SK-N-SH treated with all-trans-retinoic acid at 6 μM for 48 hours (cell line): ENCODE data around the gene DTD1.

Experiments used
- ARNTL ChIP-seq: fragments of 450-650 bp; formaldehyde crosslinking; IDR thresholded peaks from 2 replicates; pipeline ENCODE4 v1.5.0; 2020; ENCODE audit warnings: low read depth, mild to moderate bottlenecking, moderate library complexity, borderline replicate concordance
- BACH2 ChIP-seq: fragments of 250-450 bp; sonication (Bioruptor Pico); IDR thresholded peaks from 2 replicates; pipeline ENCODE4 v1.9.0; 2021; ENCODE audit warnings: mild to moderate bottlenecking, borderline replicate concordance
- ESRRG ChIP-seq: fragments of 250-450 bp; sonication (Bioruptor Pico); IDR thresholded peaks from 2 replicates; pipeline ENCODE4 v1.6.1; 2021; ENCODE audit warnings: mild to moderate bottlenecking
- GLIS3 ChIP-seq: fragments of 250-450 bp; sonication (Bioruptor Pico); IDR thresholded peaks from 2 replicates; pipeline ENCODE4 v1.5.0; 2020; ENCODE audit warnings: mild to moderate bottlenecking, moderate library complexity
- ISL1 ChIP-seq: fragments of 250-450 bp; sonication (Bioruptor Pico); IDR thresholded peaks from 2 replicates; pipeline ENCODE4 v2.1.2; 2022; ENCODE audit warnings: mild to moderate bottlenecking, moderate library complexity
- RARB ChIP-seq: fragments of 250-450 bp; sonication (Bioruptor Pico); IDR thresholded peaks from 2 replicates; pipeline ENCODE4 v1.8.0; 2021; ENCODE audit warnings: mild to moderate bottlenecking, moderate library complexity
- ZC3H10 ChIP-seq: fragments of 250-450 bp; sonication (Bioruptor Pico); IDR thresholded peaks from 2 replicates; pipeline ENCODE4 v1.5.1; 2021; ENCODE audit warnings: mild to moderate bottlenecking, moderate library complexity
- ZFP3 ChIP-seq: fragments of 250-450 bp; sonication (Bioruptor Pico); IDR thresholded peaks from 2 replicates; pipeline ENCODE4 v1.5.0; 2020; ENCODE audit warnings: mild to moderate bottlenecking, moderate library complexity
- ZNF8 ChIP-seq: fragments of 450-650 bp; formaldehyde crosslinking; IDR thresholded peaks from 2 replicates; pipeline ENCODE4 v1.5.0; 2020; ENCODE audit warnings: mild to moderate bottlenecking, moderate library complexity
- TF ChIP-seq, protein P1 (sequence below): fragments of 250-450 bp; sonication (Bioruptor Pico); IDR thresholded peaks from 2 replicates; pipeline ENCODE4 v1.5.1; 2020; ENCODE audit warnings: low read depth, mild to moderate bottlenecking, moderate library complexity
- TF ChIP-seq, protein P2 (sequence below): fragments of 250-450 bp; sonication (Bioruptor Pico); IDR thresholded peaks from 2 replicates; pipeline ENCODE4 v1.8.0; 2020; ENCODE audit warnings: mild to moderate bottlenecking, moderate library complexity, borderline replicate concordance

DNA sequence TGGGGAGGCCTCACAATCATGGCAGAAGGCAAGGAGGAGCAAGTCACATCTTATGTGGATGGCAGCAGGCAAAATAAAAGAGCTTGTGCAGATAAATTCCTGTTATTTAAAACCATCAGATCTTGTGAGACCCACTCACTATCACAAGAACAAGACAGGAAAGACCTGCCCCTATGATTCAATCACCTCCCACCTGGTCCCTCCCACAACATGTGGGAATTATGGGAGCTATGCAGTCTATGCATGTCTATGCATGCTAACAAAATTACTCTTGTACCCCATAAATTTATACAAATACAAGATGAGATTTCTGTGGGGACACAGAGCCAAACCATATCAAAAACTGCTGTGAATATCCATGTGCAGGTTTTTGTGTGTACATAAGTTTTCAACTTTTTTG lies 200.2 kb downstream of the DTD1 start:
- no peak for TF ChIP-seq ZFP3 (CRISPR knock-in tag)
- no peak for TF ChIP-seq ESRRG
- TF ChIP-seq RARB (CRISPR knock-in tag), result no peak
- no peak for TF ChIP-seq GLIS3 (CRISPR knock-in tag)
- TF ChIP-seq ZC3H10 (CRISPR knock-in tag), result no peak
- TF ChIP-seq, protein P1, sequence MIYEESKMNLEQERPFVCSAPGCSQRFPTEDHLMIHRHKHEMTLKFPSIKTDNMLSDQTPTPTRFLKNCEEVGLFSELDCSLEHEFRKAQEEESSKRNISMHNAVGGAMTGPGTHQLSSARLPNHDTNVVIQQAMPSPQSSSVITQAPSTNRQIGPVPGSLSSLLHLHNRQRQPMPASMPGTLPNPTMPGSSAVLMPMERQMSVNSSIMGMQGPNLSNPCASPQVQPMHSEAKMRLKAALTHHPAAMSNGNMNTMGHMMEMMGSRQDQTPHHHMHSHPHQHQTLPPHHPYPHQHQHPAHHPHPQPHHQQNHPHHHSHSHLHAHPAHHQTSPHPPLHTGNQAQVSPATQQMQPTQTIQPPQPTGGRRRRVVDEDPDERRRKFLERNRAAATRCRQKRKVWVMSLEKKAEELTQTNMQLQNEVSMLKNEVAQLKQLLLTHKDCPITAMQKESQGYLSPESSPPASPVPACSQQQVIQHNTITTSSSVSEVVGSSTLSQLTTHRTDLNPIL (CRISPR knock-in tag), result no peak
- no peak for TF ChIP-seq BACH2 (CRISPR knock-in tag)
- TF ChIP-seq ISL1 (CRISPR knock-in tag), result no peak
- TF ChIP-seq ZNF8 (CRISPR knock-in tag), result no peak
- TF ChIP-seq ARNTL (CRISPR knock-in tag), result no peak
- TF ChIP-seq, protein P2, sequence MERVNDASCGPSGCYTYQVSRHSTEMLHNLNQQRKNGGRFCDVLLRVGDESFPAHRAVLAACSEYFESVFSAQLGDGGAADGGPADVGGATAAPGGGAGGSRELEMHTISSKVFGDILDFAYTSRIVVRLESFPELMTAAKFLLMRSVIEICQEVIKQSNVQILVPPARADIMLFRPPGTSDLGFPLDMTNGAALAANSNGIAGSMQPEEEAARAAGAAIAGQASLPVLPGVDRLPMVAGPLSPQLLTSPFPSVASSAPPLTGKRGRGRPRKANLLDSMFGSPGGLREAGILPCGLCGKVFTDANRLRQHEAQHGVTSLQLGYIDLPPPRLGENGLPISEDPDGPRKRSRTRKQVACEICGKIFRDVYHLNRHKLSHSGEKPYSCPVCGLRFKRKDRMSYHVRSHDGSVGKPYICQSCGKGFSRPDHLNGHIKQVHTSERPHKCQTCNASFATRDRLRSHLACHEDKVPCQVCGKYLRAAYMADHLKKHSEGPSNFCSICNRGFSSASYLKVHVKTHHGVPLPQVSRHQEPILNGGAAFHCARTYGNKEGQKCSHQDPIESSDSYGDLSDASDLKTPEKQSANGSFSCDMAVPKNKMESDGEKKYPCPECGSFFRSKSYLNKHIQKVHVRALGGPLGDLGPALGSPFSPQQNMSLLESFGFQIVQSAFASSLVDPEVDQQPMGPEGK (CRISPR knock-in tag), result no peak
